ENCODE measurements around the gene OR4D1. TPM values are rescaled to one million over a fixed set of nuclear protein-coding genes. Genes with fewer than 3 reads are reported as not detected.

Gene OR4D1
- total and polyA plus RNA-seq, 2 of the 8 experiments (the other 6 are each of a cell fraction or from before 2014, with no cell fraction given) = 0.32 to 0.39 TPM

GRCh38 chr17:58112970-58113631 lies 35.1 kb upstream of the OR4D1 start:
- Histone ChIP-seq H3K4me1 (replicated peaks in 1 of 4; ENCODE audit: control insufficient read depth in 3 of 4, insufficient read depth in 4 of 4, low read length in 3 of 4) (no peaks in the 10 kb centered on the region), H2AFZ (ENCODE audit: low read length) (peak overlapping the region; percentile 96), H4K5ac (ENCODE audit: insufficient read length, low read depth, low read length) (no peak overlapping the region), H4K91ac (replicated peaks; ENCODE audit: insufficient read length, low read length) (no peak overlapping the region), H3K56ac (replicated peaks; ENCODE audit: insufficient read length, low read depth, low read length) (no peak overlapping the region), H3K36me3 (ENCODE audit: control insufficient read depth in 2 of 4, insufficient read depth in 4 of 4, low read length in 3 of 4) (no peaks in the 10 kb centered on the region), H3K18ac (ENCODE audit: extremely low read depth, low read length) (no peak overlapping the region), H2BK120ac (replicated peaks; ENCODE audit: low read depth, low read length) (no peak overlapping the region), H3K9me3 (ENCODE audit: insufficient read depth in 2 of 2, low read depth in 1 of 2, low read length in 1 of 2) (no peaks in the 10 kb centered on the region; a peak in 1 of 4 replicates), H3K14ac (ENCODE audit: insufficient read length) (no peak overlapping the region), H2BK15ac (ENCODE audit: low read length) (no peak overlapping the region), H3K27ac (ENCODE audit: low read depth, low read length) (no peak overlapping the region), H3K4me2 (ENCODE audit: insufficient read depth in 1 of 2, low read depth in 2 of 2, low read length in 2 of 2) (peak overlapping the region in 1 of 2 experiments; percentile 5; a peak in 1 of 4 replicates), H2BK20ac (ENCODE audit: low read length) (no peak overlapping the region), H3K9ac (replicated peaks in 1 of 4; ENCODE audit: extremely low read depth in 1 of 4, low read depth in 3 of 4, low read length in 3 of 4) (no peak overlapping the region), H2BK5ac (ENCODE audit: low read depth, low read length) (no peak overlapping the region), H3K23ac (ENCODE audit: insufficient read length) (no peak overlapping the region), H3K27me3 (replicated peaks in 1 of 4; ENCODE audit: control insufficient read depth in 3 of 4, extremely low read depth in 1 of 4, insufficient read depth in 3 of 4, low read length in 3 of 4) (no peaks in the 10 kb centered on the region), H3K79me2 (ENCODE audit: control insufficient read depth in 1 of 2, insufficient read depth in 2 of 2, low read length in 2 of 2) (no peaks in the 10 kb centered on the region), H3K4me3 (ENCODE audit: extremely low read depth in 1 of 4, insufficient read depth in 2 of 4, low read depth in 3 of 4, low read length in 4 of 4) (no peak overlapping the region), H3K4ac (replicated peaks; ENCODE audit: insufficient read length, low read depth, low read length) (no peak overlapping the region), H2BK12ac (ENCODE audit: low read depth, low read length) (no peak overlapping the region), H3K79me1 (ENCODE audit: low read depth, low read length) (no peaks in the 10 kb centered on the region), H2AK5ac (ENCODE audit: low read depth, low read length) (no peak overlapping the region), H3K23me2 (ENCODE audit: low read depth, low read length) (peaks cover 5% of the 10 kb centered on the region; the same call in 1 of the 2 replicates), H4K20me1 (replicated peaks in 1 of 2; ENCODE audit: control insufficient read depth in 1 of 2, insufficient read depth in 2 of 2, low read length in 2 of 2) (peaks cover 0 to 4% of the 10 kb centered on the region in 2 experiments), H4K8ac (ENCODE audit: extremely low read depth, insufficient read depth, low read length) (no peak overlapping the region)
- POLR2A ChIA-PET (ENCODE audit: partially characterized antibody) = interaction anchor here (1.0 to 2.9 kb wide), 6 partner anchors 21 to 256 kb away, joined by 3 to 9 read pairs (median 4); partner anchors contain the start of gene SRSF1
- DNase-seq (ENCODE audit: low read depth in 1 of 2, low spot score in 2 of 2) = peak in 1 of 2 experiments; percentile 96
- CTCF ChIA-PET (ENCODE audit: partially characterized antibody) = interaction anchor here (0.6 to 8.0 kb wide), 40 partner anchors 9 to 988 kb away, joined by 3 to 73 read pairs (median 4); no protein-coding TSS in a partner anchor
- WGBS, 2 experiments (ENCODE audit: extremely low coverage in 1 of 2, insufficient coverage in 1 of 2, insufficient read length in 1 of 2, insufficient replicate concordance in 2 of 2, low coverage in 1 of 2, low lambda C conversion rate in 2 of 2, missing lambda C conversion rate in 1 of 2) = 46% methylated on average over 17 of the region's 17 CpGs; no CpG with 5 or more reads in 1 of the 2 experiments
- FAIRE-seq = peak; percentile 78
- TF ChIP-seq ATF2 (IDR thresholded peaks at IDR 0.05; ENCODE audit: low read length) (0 out of 2 replicates have a peak, but pooled peaks have one; percentile 52), SIRT6 (IDR thresholded peaks at IDR 0.05; ENCODE audit: low read length) (no peak), CHD2 (IDR thresholded peaks at IDR 0.05; ENCODE audit: low read length) (no peak), ATF3 (IDR thresholded peaks at IDR 0.05; ENCODE audit: insufficient read depth, low read depth, low read length) (no peak), TEAD4 (IDR thresholded peaks at IDR 0.05; ENCODE audit: low read depth, low read length) (0 out of 2 replicates have a peak, but pooled peaks have one; percentile 24), POLR2A (IDR thresholded peaks at IDR 0.05; ENCODE audit: control extremely low read depth in 1 of 2, low read depth in 2 of 2, low read length in 2 of 2) (no peak), BRCA1 (IDR thresholded peaks at IDR 0.05; ENCODE audit: low read depth, low read length) (no peak), YY1 (IDR thresholded peaks at IDR 0.05; ENCODE audit: low read depth, low read length) (peak; percentile 75; the same call in 1 of the 2 replicates)

All from H1 (cell line).